Measurements from ENCODE around the gene ESRRG. TPM values are rescaled to one million over a fixed set of nuclear protein-coding genes. Genes with fewer than 3 reads are reported as not detected.

The ESRRG gene
- total and polyA plus RNA-seq, 2 of the 8 experiments (the other 6 are each of a cell fraction or from before 2014, with no cell fraction given), result 0.59 to 1.4 TPM

- no peak overlapping the region for H2BK12ac ChIP-seq (ENCODE audit: low read depth, low read length)
- DNase-seq (ENCODE audit: low read depth in 1 of 2, low spot score in 2 of 2), result no peak
- no peak for FAIRE-seq
- no peak overlapping the region for H3K18ac ChIP-seq (ENCODE audit: extremely low read depth, low read length)
- no peak overlapping the region for H3K4me3 ChIP-seq (ENCODE audit: extremely low read depth in 1 of 4, insufficient read depth in 2 of 4, low read depth in 3 of 4, low read length in 4 of 4)
- no peak overlapping the region for H2BK5ac ChIP-seq (ENCODE audit: low read depth, low read length)
- H3K9me3 ChIP-seq (ENCODE audit: insufficient read depth in 2 of 2, low read depth in 1 of 2, low read length in 1 of 2), result no peaks in the 10 kb centered on the region
- H4K91ac ChIP-seq (replicated peaks; ENCODE audit: insufficient read length, low read length), result no peak overlapping the region
- H3K27ac ChIP-seq (ENCODE audit: low read depth, low read length), result no peak overlapping the region
- H3K79me2 ChIP-seq (ENCODE audit: control insufficient read depth in 1 of 2, insufficient read depth in 2 of 2, low read length in 2 of 2), result no peaks in the 10 kb centered on the region
- no peaks in the 10 kb centered on the region for H4K20me1 ChIP-seq (replicated peaks in 1 of 2; ENCODE audit: control insufficient read depth in 1 of 2, insufficient read depth in 2 of 2, low read length in 2 of 2)
- no peak overlapping the region; a peak in 1 of 4 replicates for H3K4me2 ChIP-seq (ENCODE audit: insufficient read depth in 1 of 2, low read depth in 2 of 2, low read length in 2 of 2)
- CTCF ChIA-PET (ENCODE audit: partially characterized antibody), result interaction anchor here (0.5 to 0.7 kb wide), 3 partner anchors 130 to 1290 kb away, joined by 3 read pairs; no protein-coding TSS in a partner anchor
- H3K9ac ChIP-seq (replicated peaks in 1 of 4; ENCODE audit: extremely low read depth in 1 of 4, low read depth in 3 of 4, low read length in 3 of 4), result no peak overlapping the region
- no peak overlapping the region for H2AFZ ChIP-seq (ENCODE audit: low read length)
- no peak overlapping the region for H2BK15ac ChIP-seq (ENCODE audit: low read length)
- H3K23me2 ChIP-seq (ENCODE audit: low read depth, low read length), result no peaks in the 10 kb centered on the region
- WGBS, 2 experiments (ENCODE audit: extremely low coverage in 1 of 2, insufficient coverage in 1 of 2, insufficient read length in 1 of 2, insufficient replicate concordance in 2 of 2, low coverage in 1 of 2, low lambda C conversion rate in 2 of 2, missing lambda C conversion rate in 1 of 2), result 95% methylated on average over 3 of the region's 3 CpGs; no CpG with 5 or more reads in 1 of the 2 experiments
- H3K14ac ChIP-seq (ENCODE audit: insufficient read length), result no peak overlapping the region
- no peak overlapping the region for H2AK5ac ChIP-seq (ENCODE audit: low read depth, low read length)
- no peak overlapping the region for H3K56ac ChIP-seq (replicated peaks; ENCODE audit: insufficient read length, low read depth, low read length)
- no peak overlapping the region; the same call in 1 of the 2 replicates for H4K8ac ChIP-seq (ENCODE audit: extremely low read depth, insufficient read depth, low read length)
- H4K5ac ChIP-seq (ENCODE audit: insufficient read length, low read depth, low read length), result no peak overlapping the region
- H2BK120ac ChIP-seq (replicated peaks; ENCODE audit: low read depth, low read length), result no peak overlapping the region
- POLR2A ChIA-PET (ENCODE audit: partially characterized antibody), result interaction anchor here (0.6 kb wide), 1 partner anchor 40 kb away, joined by 3 read pairs; no protein-coding TSS in a partner anchor
- no peak overlapping the region for H3K4ac ChIP-seq (replicated peaks; ENCODE audit: insufficient read length, low read depth, low read length)
- H2BK20ac ChIP-seq (ENCODE audit: low read length), result no peak overlapping the region
- TF ChIP-seq CEBPB (IDR thresholded peaks at IDR 0.05; ENCODE audit: low read depth, low read length), result peak; percentile 82
- no peak for TF ChIP-seq SUZ12 (IDR thresholded peaks at IDR 0.05; ENCODE audit: low read length)
- no peak overlapping the region for H3K23ac ChIP-seq (ENCODE audit: insufficient read length)
- peaks cover 0 to 2% (median under 1%) of the 10 kb centered on the region in 4 experiments; a peak in 2 of 7 replicates for H3K4me1 ChIP-seq (replicated peaks in 1 of 4; ENCODE audit: control insufficient read depth in 3 of 4, insufficient read depth in 4 of 4, low read length in 3 of 4)
- H3K79me1 ChIP-seq (ENCODE audit: low read depth, low read length), result no peaks in the 10 kb centered on the region
- no peaks in the 10 kb centered on the region for H3K36me3 ChIP-seq (ENCODE audit: control insufficient read depth in 2 of 4, insufficient read depth in 4 of 4, low read length in 3 of 4)
- no peaks in the 10 kb centered on the region for H3K27me3 ChIP-seq (replicated peaks in 1 of 4; ENCODE audit: control insufficient read depth in 3 of 4, extremely low read depth in 1 of 4, insufficient read depth in 3 of 4, low read length in 3 of 4)
Measured at GRCh38 chr1:216632980-216633379, 90.2 kb downstream of the ESRRG start.

Measured in H1 (cell line).